ENCODE measurements around the gene SALL4. TPM values are rescaled to one million over a fixed set of nuclear protein-coding genes. Genes with fewer than 3 reads are reported as not detected.

SALL4 gene
- total RNA-seq, 4 donors from 2014 or later, result 0.14 TPM; not detected in 3

- no peak overlapping the region for H3K4me3 ChIP-seq
- no peaks in the 10 kb centered on the region for H3K36me3 ChIP-seq
- in situ Hi-C loops (cut with MboI; ENCODE audit: low pct_ligation_motif_present in 1 of 4, low pct_unique_long_range_greater_than_20kb in 1 of 4, low sequenced_read_pairs in 3 of 4) (loop anchor here in 1 of 4 donors (25.0 kb wide), 1 partner anchor 162 kb away; no protein-coding TSS in a partner anchor), intact Hi-C loops (cut with DNase I; ENCODE audit: low total_unique reads) (no loop called here)
- H3K4me1 ChIP-seq, result peaks cover 14 to 26% (median 22%) of the 10 kb centered on the region in 4 donors
- peaks cover 55% of the 10 kb centered on the region for H3K27me3 ChIP-seq
- no peak overlapping the region for H3K27ac ChIP-seq
- H3K9me3 ChIP-seq, result no peaks in the 10 kb centered on the region
- TF ChIP-seq CTCF (IDR thresholded peaks at IDR 0.05), result no peak
- TF ChIP-seq POLR2A (IDR thresholded peaks at IDR 0.05), result no peak
- 53 to 54% methylated on average over 10 of the region's 10 CpGs for WGBS, 2 donors (ENCODE audit: low coverage in 1 of 2)
- no peak for DNase-seq
These were observed 2.9 kb downstream of the SALL4 start for GRCh38 chr20:51799401-51799860.

GRCh38 chr20:51797357-51798025, 4.8 kb downstream of the SALL4 start:
- Histone ChIP-seq H3K4me1 (peaks cover 14 to 26% (median 22%) of the 10 kb centered on the region in 4 donors), H3K4me3 (no peak overlapping the region), H3K27me3 (peaks cover 46% of the 10 kb centered on the region), H3K36me3 (no peaks in the 10 kb centered on the region), H3K27ac (no peak overlapping the region), H3K9me3 (no peaks in the 10 kb centered on the region)
- DNase-seq, result no peak
- intact Hi-C loops (cut with DNase I; ENCODE audit: low total_unique reads), result no loop called here
- 10 to 36% methylated on average over 2 to 3 of the region's 3 CpGs for WGBS, 2 donors (ENCODE audit: low coverage in 1 of 2)
- TF ChIP-seq CTCF (IDR thresholded peaks at IDR 0.05) (no peak), EP300 (IDR thresholded peaks at IDR 0.05; ENCODE audit: low read depth) (no peak), POLR2A (IDR thresholded peaks at IDR 0.05) (no peak), POLR2AphosphoS5 (IDR thresholded peaks at IDR 0.05) (no peak)
- in situ Hi-C loops (cut with MboI; ENCODE audit: low pct_ligation_motif_present in 1 of 4, low pct_unique_long_range_greater_than_20kb in 1 of 4, low sequenced_read_pairs in 3 of 4), result loop anchor here in 1 of 4 donors (25.0 kb wide), 1 partner anchor 160 kb away; no protein-coding TSS in a partner anchor

GRCh38 chr20:51796340-51796739, 6.0 kb downstream of the SALL4 start:
- no peak overlapping the region for H3K4me3 ChIP-seq
- intact Hi-C loops (cut with DNase I; ENCODE audit: low total_unique reads), result no loop called here
- peaks cover 35% of the 10 kb centered on the region for H3K27me3 ChIP-seq
- in situ Hi-C loops (cut with MboI; ENCODE audit: low pct_ligation_motif_present in 1 of 4, low pct_unique_long_range_greater_than_20kb in 1 of 4, low sequenced_read_pairs in 3 of 4), result loop anchor here in 1 of 4 donors (25.0 kb wide), 1 partner anchor 159 kb away; no protein-coding TSS in a partner anchor
- no peaks in the 10 kb centered on the region for H3K9me3 ChIP-seq
- H3K36me3 ChIP-seq, result no peaks in the 10 kb centered on the region
- TF ChIP-seq CTCF (IDR thresholded peaks at IDR 0.05) (no peak), EP300 (IDR thresholded peaks at IDR 0.05; ENCODE audit: low read depth) (no peak), POLR2AphosphoS5 (IDR thresholded peaks at IDR 0.05) (no peak)
- DNase-seq, result no peak
- 75 to 90% methylated on average over 3 of the region's 3 CpGs for WGBS, 2 donors (ENCODE audit: low coverage in 1 of 2)
- peaks cover 11 to 18% (median 16%) of the 10 kb centered on the region in 4 donors for H3K4me1 ChIP-seq
- no peak overlapping the region for H3K27ac ChIP-seq

GRCh38 chr20:51792960-51793359, 9.4 kb downstream of the SALL4 start:
- intact Hi-C loops (cut with DNase I; ENCODE audit: low total_unique reads), result no loop called here

More at GRCh38 chr20:51792960-51793359, 9.4 kb downstream of the SALL4 start:
- no peak for DNase-seq
- H3K36me3 ChIP-seq, result no peaks in the 10 kb centered on the region
- TF ChIP-seq POLR2AphosphoS5 (IDR thresholded peaks at IDR 0.05) (no peak), POLR2A (IDR thresholded peaks at IDR 0.05) (no peak), CTCF (IDR thresholded peaks at IDR 0.05) (no peak), EP300 (IDR thresholded peaks at IDR 0.05; ENCODE audit: low read depth) (no peak)
- H3K4me3 ChIP-seq, result no peak overlapping the region
- no peak overlapping the region for H3K27ac ChIP-seq
- H3K9me3 ChIP-seq, result no peaks in the 10 kb centered on the region
- in situ Hi-C loops (cut with MboI; ENCODE audit: low pct_ligation_motif_present in 1 of 4, low pct_unique_long_range_greater_than_20kb in 1 of 4, low sequenced_read_pairs in 3 of 4), result loop anchor here in 1 of 4 donors (25.0 kb wide), 1 partner anchor 156 kb away; no protein-coding TSS in a partner anchor
- no peaks in the 10 kb centered on the region for H3K4me1 ChIP-seq
- WGBS, 2 donors (ENCODE audit: low coverage in 1 of 2), result 84 to 85% methylated on average over 5 to 7 of the region's 7 CpGs
- H3K27me3 ChIP-seq, result peaks cover 2% of the 10 kb centered on the region

All from transverse colon (tissue), 4 donors.